H1 (cell line): Measurements from ENCODE around the gene PROK2. TPM values are rescaled to one million over a fixed set of nuclear protein-coding genes. Genes with fewer than 3 reads are reported as not detected.

ENCODE experiments used
- CTCF ChIA-PET: fragments of 300-600 bp; sonication (Branson Sonifier 250); formaldehyde crosslinking; loops from one replicate; lab custom pipeline; 2021; ENCODE audit not compliant: partially characterized antibody; lab: Charles Lee
- POLR2A ChIA-PET: fragments of 300-600 bp; sonication (Branson Sonifier 250); formaldehyde crosslinking; loops from one replicate; lab custom pipeline; 2021; ENCODE audit warnings: inconsistent platforms; ENCODE audit not compliant: partially characterized antibody; lab: Charles Lee
- DNase-seq, 2 experiments: peaks; one replicate each; pipeline versions ENCODE4 v3.0.0 to v3.0.0-alpha.2; 2010 to 2022; ENCODE audit warnings: low spot score in 2 of 2, low read depth in 1 of 2, mixed read lengths in 1 of 2
- FAIRE-seq: peaks from 2 replicates; lab custom pipeline; 2011; peaks lifted over from hg19 to GRCh38; lab: Jason Lieb, UNC
- H2AFZ ChIP-seq: 2 replicates; pipeline ENCODE4 v1.8.1; 2012; ENCODE audit warnings: low read length, inconsistent platforms
- H2AK5ac ChIP-seq: 2 replicates; pipeline ENCODE4 v1.6.1; 2013; ENCODE audit warnings: low read depth, low read length
- H2BK120ac ChIP-seq: replicated peaks from 2 replicates; pipeline ENCODE3; 2013; ENCODE audit warnings: low read depth, low read length, inconsistent platforms
- H2BK12ac ChIP-seq: 2 replicates; pipeline ENCODE4 v1.6.1; 2013; ENCODE audit warnings: low read depth, low read length
- H2BK15ac ChIP-seq: 2 replicates; pipeline ENCODE4 v1.6.1; 2013; ENCODE audit warnings: low read length
- H2BK20ac ChIP-seq: 2 replicates; pipeline ENCODE4 v1.6.1; 2013; ENCODE audit warnings: low read length
- H2BK5ac ChIP-seq: 2 replicates; pipeline ENCODE4 v1.6.1; 2013; ENCODE audit warnings: low read depth, low read length
- H3K14ac ChIP-seq: 2 replicates; pipeline ENCODE4 v1.6.1; 2013; ENCODE audit warnings: inconsistent platforms; ENCODE audit not compliant: insufficient read length
- H3K18ac ChIP-seq: 2 replicates; pipeline ENCODE4 v1.6.1; 2013; ENCODE audit warnings: low read length; ENCODE audit errors: extremely low read depth
- H3K23ac ChIP-seq: 2 replicates; pipeline ENCODE4 v1.6.1; 2013; ENCODE audit warnings: inconsistent platforms; ENCODE audit not compliant: insufficient read length
- H3K23me2 ChIP-seq: 2 replicates; pipeline ENCODE4 v1.6.1; 2013; ENCODE audit warnings: low read depth, low read length
- H3K27ac ChIP-seq: 2 replicates; pipeline ENCODE4 v1.6.1; 2011; ENCODE audit warnings: low read depth, low read length, inconsistent platforms
- H3K27me3 ChIP-seq, 4 experiments: replicated peaks in 1 of 4; 1 replicate in 1 of 4; 2 replicates in 3 of 4; pipeline versions ENCODE4 v1.6.1 to v1.8.1; 2011 to 2013; ENCODE audit warnings: low read length in 3 of 4, mild to moderate bottlenecking in 3 of 4, inconsistent platforms in 2 of 4, mixed read lengths in 2 of 4, moderate library complexity in 1 of 4; ENCODE audit not compliant: control insufficient read depth in 3 of 4, insufficient read depth in 3 of 4; ENCODE audit errors: extremely low read depth in 1 of 4
- H3K36me3 ChIP-seq, 4 experiments: 2 replicates each; pipeline versions ENCODE4 v1.6.1 to v1.8.1; 2011 to 2013; ENCODE audit warnings: mild to moderate bottlenecking in 4 of 4, low read length in 3 of 4, moderate library complexity in 2 of 4, control low read depth in 1 of 4, inconsistent platforms in 1 of 4; ENCODE audit not compliant: insufficient read depth in 4 of 4, control insufficient read depth in 2 of 4
- H3K4ac ChIP-seq: replicated peaks from 2 replicates; pipeline ENCODE3; 2013; ENCODE audit warnings: low read length, low read depth, mixed read lengths, inconsistent platforms; ENCODE audit not compliant: insufficient read length
- H3K4me1 ChIP-seq, 4 experiments: replicated peaks in 1 of 4; 1 replicate in 1 of 4; 2 replicates in 3 of 4; pipeline versions ENCODE4 v1.6.1 to v1.8.1; 2011 to 2013; ENCODE audit warnings: low read length in 3 of 4, inconsistent platforms in 2 of 4, mixed read lengths in 1 of 4; ENCODE audit not compliant: insufficient read depth in 4 of 4, control insufficient read depth in 3 of 4
- H3K4me2 ChIP-seq, 2 experiments: 2 replicates each; pipeline versions ENCODE4 v1.6.1 to v1.8.1; 2011 to 2013; ENCODE audit warnings: low read depth in 2 of 2, low read length in 2 of 2, control low read depth in 1 of 2, inconsistent platforms in 1 of 2, mild to moderate bottlenecking in 1 of 2; ENCODE audit not compliant: insufficient read depth in 1 of 2
- H3K4me3 ChIP-seq, 4 experiments: fragments of 200-600, 300-600 bp in 1 of 4; sonication (generic), shearing (Covaris generic), sonication (Bioruptor Twin) in 1 of 4; 2 replicates each; pipeline versions ENCODE4 v1.5.1 to v1.8.1; 2011 to 2016; ENCODE audit warnings: low read length in 4 of 4, low read depth in 3 of 4, control low read depth in 2 of 4, inconsistent platforms in 2 of 4, mild to moderate bottlenecking in 2 of 4, mixed read lengths in 1 of 4, moderate library complexity in 1 of 4; ENCODE audit not compliant: insufficient read depth in 2 of 4; ENCODE audit errors: extremely low read depth in 1 of 4
- H3K56ac ChIP-seq: replicated peaks from 2 replicates; pipeline ENCODE3; 2013; ENCODE audit warnings: low read depth, mild to moderate bottlenecking, mixed read lengths, low read length, inconsistent platforms; ENCODE audit not compliant: insufficient read length
- H3K79me1 ChIP-seq: 2 replicates; pipeline ENCODE4 v1.6.1; 2013; ENCODE audit warnings: low read depth, low read length, control low read depth
- H3K79me2 ChIP-seq, 2 experiments: 2 replicates each; pipeline versions ENCODE4 v1.6.1 to v1.8.1; 2012 to 2013; ENCODE audit warnings: low read length in 2 of 2, mild to moderate bottlenecking in 2 of 2, inconsistent platforms in 1 of 2; ENCODE audit not compliant: insufficient read depth in 2 of 2, control insufficient read depth in 1 of 2
- H3K9ac ChIP-seq, 4 experiments: replicated peaks in 1 of 4; 1 replicate in 1 of 4; 2 replicates in 3 of 4; pipeline versions ENCODE4 v1.6.1 to v1.8.1; 2011 to 2013; ENCODE audit warnings: low read depth in 3 of 4, low read length in 3 of 4, control low read depth in 2 of 4, mild to moderate bottlenecking in 2 of 4, moderate library complexity in 2 of 4, inconsistent platforms in 1 of 4; ENCODE audit errors: extremely low read depth in 1 of 4
- H3K9me3 ChIP-seq, 2 experiments: 2 replicates each; pipeline versions ENCODE4 v1.6.1 to v1.8.1; 2012 to 2013; ENCODE audit warnings: mild to moderate bottlenecking in 2 of 2, moderate library complexity in 2 of 2, control low read depth in 1 of 2, inconsistent platforms in 1 of 2, low read depth in 1 of 2, low read length in 1 of 2, mixed read lengths in 1 of 2; ENCODE audit not compliant: insufficient read depth in 2 of 2
- H4K20me1 ChIP-seq, 2 experiments: replicated peaks in 1 of 2; 2 replicates each; pipeline versions ENCODE3 to v1.8.1; 2011 to 2013; ENCODE audit warnings: inconsistent platforms in 2 of 2, low read length in 2 of 2, mild to moderate bottlenecking in 1 of 2; ENCODE audit not compliant: insufficient read depth in 2 of 2, control insufficient read depth in 1 of 2
- H4K5ac ChIP-seq: 2 replicates; pipeline ENCODE4 v1.6.1; 2013; ENCODE audit warnings: low read length, low read depth, mixed read lengths, inconsistent platforms; ENCODE audit not compliant: insufficient read length
- H4K8ac ChIP-seq: 2 replicates; pipeline ENCODE4 v1.8.0; 2013; ENCODE audit warnings: mild to moderate bottlenecking, moderate library complexity, low read length, inconsistent platforms; ENCODE audit not compliant: insufficient read depth; ENCODE audit errors: extremely low read depth
- H4K91ac ChIP-seq: replicated peaks from 2 replicates; pipeline ENCODE3; 2013; ENCODE audit warnings: low read length, mixed read lengths, inconsistent platforms; ENCODE audit not compliant: insufficient read length
- CBX8 ChIP-seq: fragments of 300-800, 300-1000 bp; sonication (generic); IDR thresholded peaks from 2 replicates; pipeline ENCODE4 v1.7.1; 2016; ENCODE audit warnings: low read depth, low read length, borderline replicate concordance
- EZH2 ChIP-seq: fragments of 200-600 bp; sonication (generic); IDR thresholded peaks from 2 replicates; pipeline ENCODE4 v1.7.1; 2012; ENCODE audit warnings: low read depth, mild to moderate bottlenecking, moderate library complexity, low read length, inconsistent platforms; ENCODE audit not compliant: severe bottlenecking
- GABPA ChIP-seq: IDR thresholded peaks from 2 replicates; pipeline ENCODE4 v1.6.1; 2011; ENCODE audit warnings: mild to moderate bottlenecking, low read length, moderate library complexity, borderline replicate concordance; ENCODE audit not compliant: insufficient read depth
- JUN ChIP-seq: IDR thresholded peaks from 2 replicates; pipeline ENCODE4 v1.6.1; 2011; ENCODE audit warnings: low read depth, mild to moderate bottlenecking, improper control_type of control experiment, low read length
- KDM1A ChIP-seq: fragments of 200-600, 300-600 bp; sonication (generic); IDR thresholded peaks from 2 replicates; pipeline ENCODE4 v1.7.1; 2016; ENCODE audit warnings: mild to moderate bottlenecking, low read length, borderline replicate concordance
- MAFK ChIP-seq: IDR thresholded peaks from 2 replicates; pipeline ENCODE4 v1.6.1; 2012; ENCODE audit warnings: low read depth, mild to moderate bottlenecking, improper control_type of control experiment, low read length
- NRF1 ChIP-seq: IDR thresholded peaks from 2 replicates; pipeline ENCODE4 v1.6.1; 2011; ENCODE audit warnings: mild to moderate bottlenecking, low read depth, low read length, improper control_type of control experiment
- RNF2 ChIP-seq: fragments of 200-900, 300-1000 bp; sonication (generic); IDR thresholded peaks from 2 replicates; pipeline ENCODE4 v1.7.1; 2016; ENCODE audit warnings: borderline replicate concordance, low read depth, mild to moderate bottlenecking, antibody characterized with exemption, low read length; ENCODE audit not compliant: poor library complexity, severe bottlenecking; ENCODE audit errors: missing control alignments
- SAP30 ChIP-seq: fragments of 300-600 bp; sonication (generic); IDR thresholded peaks from 2 replicates; pipeline ENCODE4 v1.7.1; 2012; ENCODE audit warnings: low read length, moderate library complexity, mild to moderate bottlenecking, inconsistent platforms; ENCODE audit not compliant: insufficient read depth, insufficient replicate concordance
- SUZ12 ChIP-seq: fragments of 200-600 bp; sonication (generic); IDR thresholded peaks from 2 replicates; pipeline ENCODE4 v1.6.1; 2012; ENCODE audit warnings: mild to moderate bottlenecking, inconsistent platforms, low read length, moderate library complexity, mixed read lengths
- TEAD4 ChIP-seq: IDR thresholded peaks from 2 replicates; pipeline ENCODE4 v1.6.1; 2012; ENCODE audit warnings: low read depth, low read length, inconsistent platforms, mixed read lengths
- WGBS, 2 experiments: shearing (Covaris generic) in 1 of 2; methylation state at CpG; one replicate each; pipeline versions ENCODE4 v1.1.6 to v1.1.7; 2013 to 2015; ENCODE audit warnings: low lambda C conversion rate in 2 of 2, mixed read lengths in 2 of 2, inconsistent platforms in 1 of 2, low coverage in 1 of 2, missing lambda C conversion rate in 1 of 2; ENCODE audit not compliant: insufficient replicate concordance in 2 of 2, insufficient coverage in 1 of 2, insufficient read length in 1 of 2; ENCODE audit errors: extremely low coverage in 1 of 2, missing lambda C conversion rate in 1 of 2; 5-methylcytosine and 5-hydroxymethylcytosine counted together
- polyA plus RNA-seq, 7 experiments: library from polyadenylated mRNA; depleted of rRNA in 3 of 7; stranded (reverse) in 5 of 7; unstranded in 2 of 7; fragments of >200 nt in 5 of 7; fragments of 200-250 nt in 2 of 7; gene quantifications; 1 replicate in 5 of 7; 2 replicates in 1 of 7; 4 replicates in 1 of 7; pipeline versions ENCODE4 v1.2.1 to v1.2.3, GENCODE V29; 2011 to 2013; ENCODE audit warnings: missing spikeins in 2 of 7, mixed read lengths in 2 of 7
- total RNA-seq: library from RNA; stranded (reverse); fragmentation: NEBNext Ultra II Directional; extraction: Animal tissue kit (Norgen Biotek cat#: 25700); gene quantifications from 2 replicates; pipeline ENCODE4 v1.2.1, GENCODE V29; 2021

The PROK2 gene
- total and polyA plus RNA-seq, 2 of the 8 experiments (the other 6 are each of a cell fraction or from before 2014, with no cell fraction given), result 0.50 to 1.8 TPM

GRCh38 chr3:71784201-71784913, 591 bp downstream of the PROK2 start:
- H3K14ac ChIP-seq, result no peak overlapping the region
- H3K79me1 ChIP-seq, result no peaks in the 10 kb centered on the region
- no peak overlapping the region for H3K27ac ChIP-seq
- no peak overlapping the region for H4K5ac ChIP-seq
- H2BK15ac ChIP-seq, result peak overlapping the region; percentile 37; the same call in 1 of the 2 replicates
- ChIA-PET POLR2A (interaction anchor here (0.7 to 0.8 kb wide), 2 partner anchors 32 to 44 kb away, joined by 3 read pairs; no protein-coding TSS in a partner anchor), CTCF (no interaction called here)
- H2BK5ac ChIP-seq, result no peak overlapping the region
- H3K4me3 ChIP-seq, result peak overlapping the region; percentile 33 to 64 (median 38)
- no peaks in the 10 kb centered on the region for H3K36me3 ChIP-seq
- DNase-seq (no peak), FAIRE-seq (peak; percentile 69)
- H3K79me2 ChIP-seq, result no peaks in the 10 kb centered on the region
- H3K18ac ChIP-seq, result 0 out of 2 replicates have a peak overlapping the region, but pooled peaks have one; percentile 20
- peaks cover 19 to 52% (median 34%) of the 10 kb centered on the region in 4 experiments for H3K27me3 ChIP-seq
- no peak overlapping the region for H4K91ac ChIP-seq
- H4K8ac ChIP-seq, result peak overlapping the region; percentile 53
- H3K9ac ChIP-seq, result no peak overlapping the region
- peaks cover 9 to 16% (median 11%) of the 10 kb centered on the region in 4 experiments for H3K4me1 ChIP-seq
- no peak overlapping the region for H2BK20ac ChIP-seq
- H2AK5ac ChIP-seq, result no peak overlapping the region
- WGBS, 2 experiments, result 4% methylated on average over 23 of the region's 23 CpGs; no CpG with 5 or more reads in 1 of the 2 experiments
- peaks cover 7% of the 10 kb centered on the region; the same call in 1 of the 2 replicates for H3K23me2 ChIP-seq
- no peak overlapping the region for H2BK120ac ChIP-seq
- H3K23ac ChIP-seq, result no peak overlapping the region
- TF ChIP-seq SAP30 (no peak), MAFK (no peak), SUZ12 (peak; percentile 76), RNF2 (peak; percentile 42), TEAD4 (0 out of 2 replicates have a peak, but pooled peaks have one; percentile 3), JUN (no peak), KDM1A (0 out of 2 replicates have a peak, but pooled peaks have one; percentile 24), NRF1 (no peak), CBX8 (no peak), GABPA (0 out of 2 replicates have a peak, but pooled peaks have one; percentile 4), EZH2 (no peak)
- H3K9me3 ChIP-seq, result no peaks in the 10 kb centered on the region
- H3K4ac ChIP-seq, result no peak overlapping the region
- no peaks in the 10 kb centered on the region for H4K20me1 ChIP-seq
- H2BK12ac ChIP-seq, result no peak overlapping the region
- no peak overlapping the region for H2AFZ ChIP-seq
- H3K4me2 ChIP-seq, result peak overlapping the region; percentile 88 to 96
- no peak overlapping the region for H3K56ac ChIP-seq
